Measurements from ENCODE around the gene PLCL2. TPM values are rescaled to one million over a fixed set of nuclear protein-coding genes. Genes with fewer than 3 reads are reported as not detected.

The PLCL2 gene
- total RNA-seq, 2 donors from 2014 or later: 13.7 to 25.7 TPM

DNA sequence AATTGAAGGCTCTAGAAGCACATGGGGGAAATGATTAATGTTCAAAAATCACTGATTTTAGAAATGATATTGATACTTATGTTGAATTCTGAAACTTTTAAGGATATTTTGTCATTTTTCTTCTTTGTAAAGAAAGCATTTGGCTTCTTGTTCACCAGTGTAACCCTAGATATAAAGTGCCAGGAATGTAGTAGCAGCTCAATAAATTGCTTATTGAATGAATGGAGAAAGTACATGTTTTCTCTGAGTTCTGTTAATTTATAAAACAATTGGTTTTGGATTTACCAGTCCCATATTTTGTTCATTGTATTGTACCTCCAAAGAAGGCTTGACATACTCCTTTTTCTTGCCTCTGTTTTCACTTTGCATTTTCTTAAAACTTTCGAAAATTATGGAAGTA is 2.4 kb downstream of the PLCL2 start:
- H3K4me1 ChIP-seq: peaks cover 42% of the 10 kb centered on the region
- H3K27me3 ChIP-seq: no peaks in the 10 kb centered on the region
- DNase-seq: no peak
- no peaks in the 10 kb centered on the region for H3K36me3 ChIP-seq (replicated peaks in 1 of 2; ENCODE audit: insufficient read depth in 1 of 2, low read depth in 2 of 2)
- no peaks in the 10 kb centered on the region for H3K9me3 ChIP-seq
- peak overlapping the region in 1 of 4 donors; percentile 85 for H3K27ac ChIP-seq
- TF ChIP-seq, protein P1, sequence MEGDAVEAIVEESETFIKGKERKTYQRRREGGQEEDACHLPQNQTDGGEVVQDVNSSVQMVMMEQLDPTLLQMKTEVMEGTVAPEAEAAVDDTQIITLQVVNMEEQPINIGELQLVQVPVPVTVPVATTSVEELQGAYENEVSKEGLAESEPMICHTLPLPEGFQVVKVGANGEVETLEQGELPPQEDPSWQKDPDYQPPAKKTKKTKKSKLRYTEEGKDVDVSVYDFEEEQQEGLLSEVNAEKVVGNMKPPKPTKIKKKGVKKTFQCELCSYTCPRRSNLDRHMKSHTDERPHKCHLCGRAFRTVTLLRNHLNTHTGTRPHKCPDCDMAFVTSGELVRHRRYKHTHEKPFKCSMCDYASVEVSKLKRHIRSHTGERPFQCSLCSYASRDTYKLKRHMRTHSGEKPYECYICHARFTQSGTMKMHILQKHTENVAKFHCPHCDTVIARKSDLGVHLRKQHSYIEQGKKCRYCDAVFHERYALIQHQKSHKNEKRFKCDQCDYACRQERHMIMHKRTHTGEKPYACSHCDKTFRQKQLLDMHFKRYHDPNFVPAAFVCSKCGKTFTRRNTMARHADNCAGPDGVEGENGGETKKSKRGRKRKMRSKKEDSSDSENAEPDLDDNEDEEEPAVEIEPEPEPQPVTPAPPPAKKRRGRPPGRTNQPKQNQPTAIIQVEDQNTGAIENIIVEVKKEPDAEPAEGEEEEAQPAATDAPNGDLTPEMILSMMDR (IDR thresholded peaks at IDR 0.05): no peak
- no peak for TF ChIP-seq POLR2A (IDR thresholded peaks at IDR 0.05)
- no peak overlapping the region for H3K4me3 ChIP-seq
- intact Hi-C loops (cut with DNase I): no loop called here
- no peak for ATAC-seq
- WGBS, 2 donors: 87 to 91% methylated on average over 1 of the region's 1 CpG

DNA sequence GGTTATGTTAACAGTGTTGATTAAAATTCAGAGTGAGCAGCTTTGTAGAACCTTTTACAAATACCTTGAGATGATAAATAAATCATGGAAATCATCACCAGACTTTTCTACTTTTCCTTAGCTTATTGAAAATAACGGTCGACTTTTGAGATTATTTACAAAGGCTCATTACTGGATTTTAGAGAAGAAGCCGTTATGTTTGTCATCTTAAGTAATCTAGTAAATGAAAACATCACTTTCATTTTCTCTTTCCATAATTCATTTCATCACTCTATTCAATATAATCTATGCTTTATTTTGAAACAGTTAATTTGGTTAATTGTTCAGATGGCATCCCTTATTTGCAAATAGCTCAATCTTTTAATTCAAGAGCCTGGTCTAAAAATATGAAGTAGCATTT is 3.6 kb downstream of the PLCL2 start:
- WGBS, 2 donors: 35 to 39% methylated on average over 3 of the region's 3 CpGs
- Histone ChIP-seq H3K4me3 (no peak overlapping the region), H3K27me3 (no peaks in the 10 kb centered on the region), H3K27ac (no peak overlapping the region), H3K9me3 (no peaks in the 10 kb centered on the region), H3K36me3 (replicated peaks in 1 of 2; ENCODE audit: insufficient read depth in 1 of 2, low read depth in 2 of 2) (no peaks in the 10 kb centered on the region), H3K4me1 (peaks cover 45% of the 10 kb centered on the region)
- DNase-seq: no peak
- intact Hi-C loops (cut with DNase I): no loop called here
- ATAC-seq: no peak
- TF ChIP-seq, protein P1 (IDR thresholded peaks at IDR 0.05): no peak
- no peak for TF ChIP-seq POLR2A (IDR thresholded peaks at IDR 0.05)

DNA sequence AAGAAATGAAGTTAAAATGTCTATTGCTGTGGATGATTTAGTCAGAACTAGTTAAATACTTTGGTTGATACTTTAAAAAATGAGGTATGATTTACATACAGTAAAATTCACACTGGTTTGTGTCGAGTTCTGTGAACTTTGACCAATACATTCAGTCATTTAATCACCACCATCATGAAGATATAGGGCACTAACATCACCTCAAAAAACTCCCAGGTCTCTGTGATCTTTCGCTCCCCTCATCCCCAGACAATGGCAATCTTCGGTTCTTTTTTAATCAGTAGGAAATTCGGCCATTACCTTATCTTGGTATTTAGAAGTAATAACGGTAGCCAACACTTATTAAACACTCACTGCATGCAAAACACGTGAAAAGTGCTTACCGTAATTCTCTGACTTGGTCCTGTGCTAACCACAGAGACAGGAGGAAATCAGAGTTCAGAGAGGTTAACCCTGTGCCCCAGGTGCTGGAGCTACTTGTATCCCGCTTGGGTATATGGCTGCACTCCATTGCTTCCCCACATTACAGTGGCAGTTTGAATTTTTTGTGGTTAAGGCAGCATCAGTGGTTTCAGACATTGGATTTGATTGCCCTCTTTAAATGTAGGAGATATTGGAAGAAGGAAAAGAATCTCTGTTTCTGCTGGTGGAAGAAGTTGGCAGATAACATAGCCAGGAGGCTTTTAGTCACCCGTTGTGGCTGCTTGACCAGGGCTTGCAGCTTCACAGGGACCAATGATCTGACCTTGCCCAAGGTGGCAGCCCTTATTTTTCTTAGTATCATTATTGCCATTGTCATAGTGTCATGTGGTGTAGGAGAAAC is 4.2 kb downstream of the PLCL2 start:
- Histone ChIP-seq H3K4me3 (no peak overlapping the region), H3K27me3 (no peaks in the 10 kb centered on the region), H3K9me3 (no peaks in the 10 kb centered on the region), H3K4me1 (peaks cover 45% of the 10 kb centered on the region), H3K27ac (no peak overlapping the region), H3K36me3 (replicated peaks in 1 of 2; ENCODE audit: insufficient read depth in 1 of 2, low read depth in 2 of 2) (no peaks in the 10 kb centered on the region)
- DNase-seq: no peak
- 45 to 48% methylated on average over 9 of the region's 9 CpGs for WGBS, 2 donors
- intact Hi-C loops (cut with DNase I): no loop called here
- no peak for ATAC-seq
- TF ChIP-seq POLR2A (IDR thresholded peaks at IDR 0.05): no peak
- TF ChIP-seq, protein P1 (IDR thresholded peaks at IDR 0.05): no peak

DNA sequence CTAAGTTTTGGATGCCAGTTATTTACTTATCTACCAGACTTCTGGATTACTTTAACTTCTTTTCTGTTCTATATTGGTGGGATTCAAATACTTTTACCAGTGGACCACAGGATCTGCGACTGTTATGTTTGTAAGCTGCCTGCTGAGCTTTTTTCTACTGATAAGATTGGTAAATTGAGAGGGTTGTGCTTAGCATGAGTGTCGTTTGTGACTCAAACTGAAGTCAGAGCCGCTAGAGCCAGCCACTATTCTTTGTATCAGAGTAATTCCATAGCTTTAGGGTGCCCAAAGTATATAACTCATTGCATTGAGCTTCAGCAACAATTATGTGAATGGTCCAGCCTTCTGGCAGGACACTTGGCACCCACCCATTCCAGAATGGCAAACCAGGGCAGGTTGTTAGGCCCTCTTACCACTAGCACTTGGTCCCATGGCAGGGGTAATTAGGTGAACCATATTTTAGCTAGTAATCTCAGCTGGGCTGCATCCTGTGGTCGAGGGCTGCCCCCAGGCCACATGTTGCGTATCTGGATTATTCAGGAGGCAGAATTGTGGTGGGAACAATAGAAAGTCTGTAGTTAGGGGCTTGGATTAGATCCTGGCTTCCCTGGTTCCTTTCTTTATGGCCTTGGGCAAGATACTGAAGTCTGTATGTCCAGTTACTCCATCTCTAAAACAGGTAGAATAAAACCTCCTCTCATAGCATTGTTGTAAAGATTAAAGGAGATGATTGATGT is 6.0 kb downstream of the PLCL2 start:
- no peak for TF ChIP-seq POLR2A (IDR thresholded peaks at IDR 0.05)
- TF ChIP-seq, protein P1 (IDR thresholded peaks at IDR 0.05): no peak
- Histone ChIP-seq H3K4me1 (peaks cover 50% of the 10 kb centered on the region), H3K4me3 (no peak overlapping the region), H3K36me3 (replicated peaks in 1 of 2; ENCODE audit: insufficient read depth in 1 of 2, low read depth in 2 of 2) (no peaks in the 10 kb centered on the region), H3K9me3 (no peaks in the 10 kb centered on the region), H3K27me3 (no peaks in the 10 kb centered on the region), H3K27ac (peak overlapping the region in 2 of 4 donors; percentile 13 to 34)
- no peak for DNase-seq
- ATAC-seq: no peak
- intact Hi-C loops (cut with DNase I): no loop called here
- 45 to 56% methylated on average over 4 to 5 of the region's 5 CpGs for WGBS, 2 donors

Measured in body of pancreas (tissue), 4 donors.